Islet precursor cell (in vitro differentiated cells): ENCODE data around the gene LPIN1.
"Not testable (repeated sequence)": the region's sequence is repeated elsewhere in the genome, so short reads cannot be mapped to it uniquely, and the experiment has no call there.

Experiments
- DNase-seq: peaks from one replicate; pipeline ENCODE4 v3.0.0-alpha.2; 2018

Gene LPIN1

DNA sequence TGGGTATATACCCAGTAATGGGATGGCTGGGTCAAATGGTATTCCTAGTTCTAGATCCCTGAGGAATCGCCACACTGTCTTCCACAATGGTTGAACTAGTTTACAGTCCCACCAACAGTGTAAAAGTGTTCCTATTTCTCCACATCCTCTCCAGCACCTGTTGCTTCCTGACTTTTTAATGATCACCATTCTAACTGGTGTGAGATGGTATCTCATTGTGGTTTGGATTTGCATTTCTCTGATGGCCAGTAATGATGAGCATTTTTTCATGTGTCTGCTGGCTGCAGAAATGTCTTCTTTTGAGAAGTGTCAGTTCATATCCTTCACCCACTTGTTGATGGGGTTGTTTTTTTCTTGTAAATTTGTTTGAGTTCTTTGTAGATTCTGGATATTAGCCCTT is 98.4 kb downstream of the LPIN1 start:
- not testable (repeated sequence) for DNase-seq

- DNase-seq = not testable (repeated sequence)
Measured at GRCh38 chr2:11847935-11848334, 101.5 kb downstream of the LPIN1 start.

DNA sequence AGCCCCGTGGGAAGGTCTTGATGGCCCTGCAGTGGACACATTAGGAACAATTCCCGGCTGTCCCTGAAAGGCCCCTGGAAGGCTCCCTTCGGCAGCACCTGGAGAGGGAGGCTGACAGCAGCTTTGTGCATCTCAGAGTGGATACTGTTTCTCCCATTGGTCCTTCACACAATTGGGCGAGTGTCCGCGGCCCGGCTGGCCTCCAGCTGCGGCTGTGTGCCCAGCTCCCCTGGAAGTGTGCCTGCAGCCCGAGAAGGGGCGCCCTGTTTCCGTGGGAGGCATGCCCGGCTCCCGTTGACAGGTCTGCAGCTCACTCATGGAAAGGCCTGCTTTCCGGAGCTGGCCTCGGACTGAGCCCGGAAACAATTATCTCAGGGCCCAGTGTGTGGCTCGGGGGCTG is 103.7 kb downstream of the LPIN1 start:
- DNase-seq = peak; percentile 32

GRCh38 chr2:11852526-11853196 is 106.2 kb downstream of the LPIN1 start:
- DNase-seq = no peak

DNA sequence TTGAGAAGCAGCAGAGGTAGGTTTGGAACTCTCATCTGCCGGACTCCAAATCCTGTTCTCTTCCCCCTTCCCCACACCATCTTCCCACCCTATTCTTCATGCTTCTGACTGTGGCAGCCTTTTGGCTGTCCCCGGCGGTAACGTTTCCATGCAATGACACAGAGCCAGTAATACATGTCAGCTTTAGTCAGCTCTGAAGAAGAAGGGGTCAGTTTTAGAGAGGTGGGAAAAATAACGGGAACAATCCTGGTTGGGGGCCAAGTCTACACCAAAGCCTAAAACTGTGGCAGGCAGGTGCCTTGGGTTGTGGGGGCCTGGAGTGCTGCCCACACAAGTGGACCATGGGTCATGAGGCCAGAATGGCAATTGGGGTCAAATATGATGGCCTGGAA is 106.8 kb downstream of the LPIN1 start:
- no peak for DNase-seq

- DNase-seq = no peak
Measured at GRCh38 chr2:11855064-11855760, 108.8 kb downstream of the LPIN1 start.

DNA sequence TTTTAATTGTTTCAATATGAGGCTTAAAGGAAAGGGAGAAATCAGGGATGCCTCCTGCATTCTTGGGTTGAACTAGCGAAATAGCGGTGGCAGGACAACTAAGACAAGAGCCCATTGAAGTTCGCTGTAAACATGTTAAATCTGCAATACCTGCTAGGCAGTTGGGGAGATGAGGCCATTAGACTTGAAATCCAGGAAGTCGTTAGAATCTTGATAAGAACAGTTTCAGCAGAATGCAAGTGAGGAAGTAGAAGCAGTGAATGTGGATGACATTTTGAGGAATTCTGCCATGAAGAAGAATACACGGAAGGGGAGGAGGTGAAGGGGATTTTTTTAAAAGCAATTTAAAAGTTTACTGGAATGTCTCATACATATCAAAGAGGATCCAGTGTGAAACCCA is 109.7 kb downstream of the LPIN1 start:
- no peak for DNase-seq

GRCh38 chr2:11858883-11859282 is 112.5 kb downstream of the LPIN1 start:
- no peak for DNase-seq

DNA sequence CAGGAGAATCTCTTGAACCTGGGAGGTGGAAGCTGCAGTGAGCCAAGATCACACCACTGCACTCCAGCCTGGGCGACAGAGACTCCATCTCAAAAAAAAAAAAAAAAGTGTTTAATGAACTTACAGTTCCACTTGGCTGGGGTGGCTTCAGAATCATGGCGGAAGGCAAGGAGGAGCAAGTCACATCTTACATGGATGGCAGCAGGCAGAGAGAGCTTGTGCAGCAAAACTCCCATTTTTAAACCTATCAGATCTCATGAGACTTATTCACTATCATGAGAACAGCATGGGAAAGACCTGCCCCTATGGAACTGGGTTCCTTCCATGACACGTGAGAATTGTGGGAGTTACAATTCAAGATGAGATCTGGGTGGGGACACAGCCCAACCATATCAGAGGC is 113.5 kb downstream of the LPIN1 start:
- DNase-seq = not testable (repeated sequence)

GRCh38 chr2:11861044-11861443 is 114.6 kb downstream of the LPIN1 start:
- peak; percentile 13 for DNase-seq

DNA sequence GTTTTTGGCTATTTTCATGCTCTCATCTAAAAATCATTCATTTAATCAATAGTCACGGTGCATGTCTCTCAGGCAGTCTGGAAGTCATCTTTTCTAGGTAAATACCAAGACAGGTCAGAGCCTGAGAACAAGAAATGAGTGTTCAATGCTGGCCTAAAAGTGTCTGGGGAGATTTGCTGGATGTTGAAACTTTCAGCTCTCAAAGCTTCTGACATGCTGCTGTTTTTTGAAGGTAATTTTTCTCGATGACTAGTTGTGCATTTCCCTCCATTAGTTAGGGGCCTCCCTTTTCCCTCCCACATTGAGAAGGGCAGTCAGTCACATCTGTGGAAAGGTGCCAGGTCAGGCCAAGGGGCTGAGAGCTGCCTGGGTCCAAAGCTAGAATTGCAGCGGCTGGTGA is 115.6 kb downstream of the LPIN1 start:
- DNase-seq = peak; percentile 25

GRCh38 chr2:11863103-11863502 is 116.7 kb downstream of the LPIN1 start:
- peak; percentile 29 for DNase-seq

GRCh38 chr2:11863513-11864328 is 117.3 kb downstream of the LPIN1 start:
- peak; percentile 96 for DNase-seq

DNA sequence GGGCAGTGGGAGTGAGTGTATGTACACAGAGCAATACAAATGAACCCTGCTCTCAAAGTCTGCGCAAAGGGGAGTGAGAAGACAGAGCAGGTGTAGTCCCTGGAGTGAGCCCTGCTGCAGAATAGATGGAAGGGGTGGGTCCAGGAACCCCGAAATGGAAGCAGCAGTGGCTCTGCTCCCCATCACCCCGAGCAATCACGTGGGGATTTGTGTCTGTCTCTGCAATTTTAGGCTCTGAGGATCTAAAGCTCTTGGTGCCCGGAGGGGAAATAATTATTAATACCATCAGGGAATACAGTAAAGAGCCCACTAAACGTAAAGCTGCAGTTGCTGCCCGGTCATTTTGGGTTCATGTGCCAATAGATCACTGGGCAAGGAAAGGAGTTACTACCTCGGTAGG is 118.3 kb downstream of the LPIN1 start:
- peak; percentile 29 for DNase-seq

- peak; percentile 32 for DNase-seq
Measured at GRCh38 chr2:11865378-11865777, 118.9 kb downstream of the LPIN1 start.

- no peak for DNase-seq
Measured at GRCh38 chr2:11865805-11866204, 119.4 kb downstream of the LPIN1 start.

GRCh38 chr2:11866358-11867335 is 120.2 kb downstream of the LPIN1 start:
- peak; percentile 10 for DNase-seq

DNA sequence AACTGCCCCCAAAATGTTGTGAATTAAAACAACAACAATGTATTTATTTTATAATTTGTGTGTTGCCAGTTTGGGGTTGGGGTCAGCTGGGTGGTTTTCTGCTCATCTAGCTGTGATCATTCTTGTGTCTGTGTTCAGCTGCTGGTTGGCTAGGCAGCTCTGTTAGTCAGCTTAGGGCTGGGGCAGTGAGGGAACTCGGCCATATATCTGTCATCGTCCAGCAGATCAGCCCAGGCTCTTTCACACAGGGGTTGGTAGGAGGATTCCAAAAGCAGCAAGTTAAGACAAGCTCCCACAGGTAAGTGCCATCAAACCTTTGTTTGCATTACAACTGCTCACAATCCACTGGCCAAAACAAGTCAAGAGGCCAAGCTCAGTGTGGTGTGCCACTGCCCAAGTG is 121.5 kb downstream of the LPIN1 start:
- peak; percentile 52 for DNase-seq

DNA sequence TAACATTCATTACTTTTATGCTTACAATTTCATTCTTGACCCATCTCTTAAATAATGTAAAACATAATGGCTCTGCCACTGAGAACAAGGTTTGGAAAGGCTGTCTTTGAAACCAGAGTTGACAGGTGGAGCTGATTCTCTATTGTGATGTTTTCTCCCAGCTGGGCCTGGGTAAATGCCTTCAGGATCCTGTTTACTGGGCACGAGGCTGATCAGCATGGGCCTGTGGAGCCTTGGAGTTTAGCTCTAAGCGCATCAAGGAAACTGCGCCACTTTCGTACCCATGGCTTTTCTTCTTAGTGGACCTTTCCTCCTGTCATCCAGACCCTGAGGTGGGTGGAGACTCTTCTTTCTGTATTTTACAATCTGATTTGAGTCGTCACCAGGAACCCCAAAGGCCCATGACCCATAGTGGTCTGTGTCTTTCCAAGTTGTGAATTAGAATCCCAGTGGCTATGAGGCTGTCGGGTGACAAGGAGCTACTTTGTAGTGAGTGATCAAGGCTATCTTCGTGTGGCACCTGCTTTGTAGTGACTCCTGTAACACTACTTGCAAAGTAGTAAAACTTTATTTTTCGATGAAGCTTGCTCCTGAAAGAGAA is 123.1 kb downstream of the LPIN1 start:
- DNase-seq = peak; percentile 22

DNA sequence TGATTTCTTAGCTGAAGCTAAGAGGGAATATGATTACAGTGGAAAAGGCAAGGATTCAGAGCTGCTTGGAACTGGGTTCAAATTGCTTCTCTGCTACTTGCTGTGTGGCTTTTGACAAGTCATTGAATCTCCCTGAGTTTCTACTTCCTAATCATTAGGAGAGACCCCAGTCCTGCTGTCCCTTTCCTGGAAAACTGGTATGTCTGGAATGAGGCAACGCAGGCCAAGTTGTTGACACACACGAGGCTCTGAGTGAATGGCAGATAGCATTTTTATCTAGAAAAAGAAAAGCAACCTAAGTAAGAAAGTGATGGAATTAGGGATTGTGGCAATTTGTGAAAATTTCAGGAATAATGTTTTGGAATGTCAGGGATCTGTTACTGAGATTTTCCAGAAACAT is 123.6 kb downstream of the LPIN1 start:
- DNase-seq = peak; percentile 75

DNA sequence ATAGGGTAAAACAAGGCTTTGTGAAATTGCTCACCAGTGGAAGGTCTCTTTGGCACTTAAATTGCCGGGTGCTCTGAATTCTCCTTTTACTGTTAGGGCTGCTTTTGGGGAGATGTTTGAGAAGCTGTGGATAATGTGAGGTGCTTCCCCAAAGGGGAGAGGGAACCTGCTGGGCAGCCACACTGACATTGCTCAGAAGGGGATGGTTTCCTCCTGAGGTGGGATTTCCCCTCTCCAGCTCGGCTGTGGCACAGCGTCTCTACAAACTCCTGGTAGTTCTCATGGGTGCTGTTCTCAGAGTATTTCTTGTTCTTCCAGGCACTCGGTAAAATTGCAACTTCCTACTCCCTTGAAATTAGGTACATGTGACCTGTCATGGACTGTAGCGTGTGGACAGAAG is 124.2 kb downstream of the LPIN1 start:
- DNase-seq = peak; percentile 18

GRCh38 chr2:11871421-11871820 is 125.0 kb downstream of the LPIN1 start:
- peak; percentile 34 for DNase-seq
